ENCODE data around the gene TCF12.
A peak's percentile ranks its signal among the peaks of the same experiment; 100 is the strongest.

Gene TCF12

DNA sequence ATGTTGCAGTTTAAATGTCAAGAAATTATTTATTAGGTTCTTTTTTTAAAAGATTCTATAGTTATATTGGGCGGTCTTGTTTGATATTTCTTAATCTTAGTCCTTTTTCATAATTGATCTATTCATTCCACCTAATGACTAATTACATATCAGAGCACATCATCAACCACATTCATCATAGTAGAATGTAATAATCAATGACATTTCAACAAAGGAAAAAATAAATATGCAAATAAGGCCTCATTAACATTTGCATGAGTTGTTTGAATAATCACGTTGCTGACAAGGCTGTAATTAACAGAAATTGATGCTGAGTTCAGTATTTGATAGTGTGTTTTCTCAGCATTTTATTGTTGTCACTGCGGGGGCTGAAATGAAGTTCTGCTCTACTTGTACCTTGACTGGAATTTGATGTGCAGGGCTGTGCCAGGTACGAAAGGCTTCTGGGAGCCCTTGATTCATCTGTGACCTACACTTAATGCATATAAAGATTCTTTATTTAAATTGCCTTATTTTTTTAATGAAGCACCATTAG, 215.7 kb downstream of the TCF12 start:
- no peaks in the 10 kb centered on the region for H3K9me3 ChIP-seq (ENCODE audit: control insufficient read depth, low read length)
- peaks cover 28% of the 10 kb centered on the region for H3K4me1 ChIP-seq (ENCODE audit: control insufficient read depth, insufficient read depth, low read length)
- peak overlapping the region; percentile 65 for H3K27ac ChIP-seq (ENCODE audit: insufficient read depth, low read depth, low read length, poor library complexity, severe bottlenecking)
- no peaks in the 10 kb centered on the region for H3K27me3 ChIP-seq (ENCODE audit: control insufficient read depth, insufficient read depth, low read length, poor library complexity, severe bottlenecking)
- no peaks in the 10 kb centered on the region for H3K36me3 ChIP-seq (ENCODE audit: control insufficient read depth, insufficient read depth, low read length)
- H3K4me3 ChIP-seq (ENCODE audit: insufficient read depth, low read depth, low read length), result no peak overlapping the region
- WGBS, 2 experiments, result 67 to 68% methylated on average over 2 to 3 of the region's 4 CpGs

GRCh38 chr15:57134851-57135250, 216.4 kb downstream of the TCF12 start:
- H3K27ac ChIP-seq (ENCODE audit: insufficient read depth, low read depth, low read length, poor library complexity, severe bottlenecking), result no peak overlapping the region
- H3K4me3 ChIP-seq (ENCODE audit: insufficient read depth, low read depth, low read length), result no peak overlapping the region
- H3K4me1 ChIP-seq (ENCODE audit: control insufficient read depth, insufficient read depth, low read length), result peaks cover 28% of the 10 kb centered on the region

DNA sequence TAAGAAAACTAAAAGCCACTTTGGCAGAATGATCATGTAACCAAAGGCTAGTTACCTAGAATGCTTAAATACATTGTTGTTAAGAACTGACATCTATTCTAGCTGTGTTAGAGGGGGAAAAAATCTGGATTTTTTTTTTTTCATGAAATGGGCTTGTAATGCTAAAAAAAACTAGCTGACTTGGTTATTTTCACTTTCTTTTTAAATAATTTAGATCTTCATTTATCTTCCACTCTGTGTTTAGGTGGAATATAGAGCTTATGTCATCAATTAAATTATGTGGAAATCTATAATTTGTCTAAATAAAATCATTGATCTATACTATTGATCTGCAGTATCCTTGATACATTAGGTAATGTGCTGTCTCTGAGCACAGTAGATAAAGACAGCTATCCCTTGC, 217.4 kb downstream of the TCF12 start:
- Histone ChIP-seq H3K4me1 (ENCODE audit: control insufficient read depth, insufficient read depth, low read length) (peaks cover 28% of the 10 kb centered on the region), H3K4me3 (ENCODE audit: insufficient read depth, low read depth, low read length) (no peak overlapping the region), H3K36me3 (ENCODE audit: control insufficient read depth, insufficient read depth, low read length) (no peaks in the 10 kb centered on the region), H3K27ac (ENCODE audit: insufficient read depth, low read depth, low read length, poor library complexity, severe bottlenecking) (peak overlapping the region; percentile 10), H3K27me3 (ENCODE audit: control insufficient read depth, insufficient read depth, low read length, poor library complexity, severe bottlenecking) (no peaks in the 10 kb centered on the region), H3K9me3 (ENCODE audit: control insufficient read depth, low read length) (no peaks in the 10 kb centered on the region)

More at GRCh38 chr15:57134851-57135250, 216.4 kb downstream of the TCF12 start:
- Histone ChIP-seq H3K27me3 (ENCODE audit: control insufficient read depth, insufficient read depth, low read length, poor library complexity, severe bottlenecking) (no peaks in the 10 kb centered on the region), H3K9me3 (ENCODE audit: control insufficient read depth, low read length) (no peaks in the 10 kb centered on the region), H3K36me3 (ENCODE audit: control insufficient read depth, insufficient read depth, low read length) (no peaks in the 10 kb centered on the region)

DNA sequence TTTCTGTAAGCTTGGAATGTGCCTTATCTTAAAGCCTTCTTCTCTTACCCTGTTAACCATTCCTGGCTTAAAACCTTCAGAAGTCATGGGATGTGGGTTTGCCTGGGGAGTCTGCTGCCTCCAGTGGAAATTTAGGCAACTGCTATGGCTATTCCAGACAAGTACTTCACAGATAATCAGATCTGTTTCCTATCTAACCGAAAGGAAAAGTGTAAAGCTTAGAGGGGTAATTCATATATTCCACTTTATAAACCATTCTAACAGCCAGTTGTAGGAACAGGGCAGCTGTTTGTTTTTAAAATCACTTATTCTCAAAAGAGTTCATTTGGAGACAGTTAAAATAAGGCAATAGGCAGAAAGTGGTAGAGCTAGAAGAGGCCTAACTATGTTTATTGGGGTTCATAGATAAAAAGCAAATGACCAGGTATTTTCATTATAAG, 219.9 kb downstream of the TCF12 start:
- peak overlapping the region; percentile 37 for H3K27ac ChIP-seq (ENCODE audit: insufficient read depth, low read depth, low read length, poor library complexity, severe bottlenecking)
- no peaks in the 10 kb centered on the region for H3K36me3 ChIP-seq (ENCODE audit: control insufficient read depth, insufficient read depth, low read length)
- WGBS, 2 experiments, result no CpG with 5 or more reads among the region's 1 CpG
- H3K9me3 ChIP-seq (ENCODE audit: control insufficient read depth, low read length), result no peaks in the 10 kb centered on the region
- peaks cover 16% of the 10 kb centered on the region for H3K4me1 ChIP-seq (ENCODE audit: control insufficient read depth, insufficient read depth, low read length)
- H3K4me3 ChIP-seq (ENCODE audit: insufficient read depth, low read depth, low read length), result no peak overlapping the region
- H3K27me3 ChIP-seq (ENCODE audit: control insufficient read depth, insufficient read depth, low read length, poor library complexity, severe bottlenecking), result no peaks in the 10 kb centered on the region

DNA sequence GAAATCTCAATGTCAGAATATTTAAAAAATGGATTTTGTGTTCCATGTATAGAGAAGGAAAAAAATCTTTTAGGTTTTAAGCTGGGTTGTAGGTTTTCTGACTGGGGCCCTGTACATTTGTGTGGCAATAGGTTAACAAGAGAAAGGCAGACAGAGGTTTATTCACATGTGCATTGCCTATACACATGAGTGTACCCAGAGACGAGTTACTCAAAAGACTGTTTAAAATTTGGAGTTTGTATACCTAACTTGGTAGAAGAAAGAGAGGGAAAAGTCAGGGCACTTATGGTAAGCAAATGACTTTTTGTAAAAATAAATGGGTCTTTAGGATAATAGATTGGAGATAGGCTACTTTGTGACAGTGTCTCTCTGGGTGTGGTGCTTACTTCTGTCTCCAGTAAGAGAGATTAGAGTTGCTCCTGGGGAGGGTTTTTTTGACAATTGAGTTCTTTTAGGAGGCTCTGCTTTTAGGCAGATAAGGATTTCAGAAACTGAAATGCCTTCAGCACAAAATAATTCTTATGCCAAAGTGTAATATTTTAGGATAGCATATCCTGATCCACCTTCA, 225.2 kb downstream of the TCF12 start:
- Histone ChIP-seq H3K4me3 (ENCODE audit: insufficient read depth, low read depth, low read length) (no peak overlapping the region), H3K27me3 (ENCODE audit: control insufficient read depth, insufficient read depth, low read length, poor library complexity, severe bottlenecking) (no peaks in the 10 kb centered on the region), H3K4me1 (ENCODE audit: control insufficient read depth, insufficient read depth, low read length) (peaks cover 18% of the 10 kb centered on the region), H3K36me3 (ENCODE audit: control insufficient read depth, insufficient read depth, low read length) (no peaks in the 10 kb centered on the region), H3K9me3 (ENCODE audit: control insufficient read depth, low read length) (no peaks in the 10 kb centered on the region), H3K27ac (ENCODE audit: insufficient read depth, low read depth, low read length, poor library complexity, severe bottlenecking) (no peak overlapping the region)
- WGBS, 2 experiments, result 87 to 93% methylated on average over 1 of the region's 1 CpG

DNA sequence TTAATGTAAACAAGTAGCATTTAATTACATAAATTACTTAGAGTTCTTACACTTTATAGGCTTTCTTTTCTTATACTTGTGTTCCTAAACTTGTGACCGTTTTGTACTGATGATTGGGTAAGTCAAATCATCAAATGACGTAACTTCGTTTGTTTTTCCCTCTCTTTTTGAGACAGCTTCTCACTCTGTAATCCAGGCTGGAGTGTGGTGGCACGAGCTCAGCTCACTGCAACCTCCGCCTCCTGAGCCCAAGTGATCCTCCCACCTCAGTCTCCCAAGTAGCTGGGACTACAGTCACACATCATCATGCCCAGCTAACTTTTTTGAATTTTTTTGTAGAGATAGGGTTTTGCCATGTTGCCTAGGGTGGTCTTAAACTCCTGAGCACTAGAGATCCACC, 226.0 kb downstream of the TCF12 start:
- Histone ChIP-seq H3K4me3 (ENCODE audit: insufficient read depth, low read depth, low read length) (no peak overlapping the region), H3K36me3 (ENCODE audit: control insufficient read depth, insufficient read depth, low read length) (no peaks in the 10 kb centered on the region), H3K27me3 (ENCODE audit: control insufficient read depth, insufficient read depth, low read length, poor library complexity, severe bottlenecking) (no peaks in the 10 kb centered on the region), H3K4me1 (ENCODE audit: control insufficient read depth, insufficient read depth, low read length) (peaks cover 18% of the 10 kb centered on the region), H3K9me3 (ENCODE audit: control insufficient read depth, low read length) (no peaks in the 10 kb centered on the region), H3K27ac (ENCODE audit: insufficient read depth, low read depth, low read length, poor library complexity, severe bottlenecking) (no peak overlapping the region)
- WGBS, 2 experiments, result 81 to 86% methylated on average over 5 of the region's 5 CpGs

GRCh38 chr15:57146506-57147201, 228.2 kb downstream of the TCF12 start:
- Histone ChIP-seq H3K4me3 (ENCODE audit: insufficient read depth, low read depth, low read length) (no peak overlapping the region), H3K4me1 (ENCODE audit: control insufficient read depth, insufficient read depth, low read length) (peaks cover 18% of the 10 kb centered on the region), H3K27me3 (ENCODE audit: control insufficient read depth, insufficient read depth, low read length, poor library complexity, severe bottlenecking) (no peaks in the 10 kb centered on the region), H3K9me3 (ENCODE audit: control insufficient read depth, low read length) (no peaks in the 10 kb centered on the region), H3K36me3 (ENCODE audit: control insufficient read depth, insufficient read depth, low read length) (no peaks in the 10 kb centered on the region), H3K27ac (ENCODE audit: insufficient read depth, low read depth, low read length, poor library complexity, severe bottlenecking) (no peak overlapping the region)
- 63 to 65% methylated on average over 3 of the region's 4 CpGs for WGBS, 2 experiments

- Histone ChIP-seq H3K36me3 (ENCODE audit: control insufficient read depth, insufficient read depth, low read length) (peaks cover 4% of the 10 kb centered on the region), H3K4me3 (ENCODE audit: insufficient read depth, low read depth, low read length) (no peak overlapping the region), H3K9me3 (ENCODE audit: control insufficient read depth, low read length) (no peaks in the 10 kb centered on the region), H3K27ac (ENCODE audit: insufficient read depth, low read depth, low read length, poor library complexity, severe bottlenecking) (no peak overlapping the region), H3K4me1 (ENCODE audit: control insufficient read depth, insufficient read depth, low read length) (peaks cover 18% of the 10 kb centered on the region), H3K27me3 (ENCODE audit: control insufficient read depth, insufficient read depth, low read length, poor library complexity, severe bottlenecking) (no peaks in the 10 kb centered on the region)
- WGBS, 2 experiments, result 89 to 100% methylated on average over 1 of the region's 1 CpG
Measured at GRCh38 chr15:57147621-57148020, 229.2 kb downstream of the TCF12 start.

GRCh38 chr15:57148262-57148661, 229.8 kb downstream of the TCF12 start:
- no peak overlapping the region for H3K4me3 ChIP-seq (ENCODE audit: insufficient read depth, low read depth, low read length)

DNA sequence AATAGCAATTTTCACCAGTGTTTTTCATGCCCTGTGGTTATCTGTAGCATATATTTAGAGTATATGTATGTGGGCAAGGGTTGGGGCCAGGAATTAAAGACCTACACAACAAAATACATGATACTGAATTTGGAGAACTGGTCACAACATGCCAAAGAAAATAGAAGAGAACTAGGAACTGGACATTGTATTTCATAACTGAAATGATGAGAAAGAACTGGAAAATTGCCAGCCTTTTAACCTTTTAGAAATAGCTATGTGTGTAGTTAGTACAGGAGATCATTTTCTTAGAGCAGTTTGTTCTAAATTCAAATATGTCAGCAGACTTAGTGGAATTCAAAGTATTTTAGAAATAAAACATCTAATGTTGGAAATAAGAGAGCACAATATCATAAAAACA, 230.8 kb downstream of the TCF12 start:
- Histone ChIP-seq H3K36me3 (ENCODE audit: control insufficient read depth, insufficient read depth, low read length) (peaks cover 4% of the 10 kb centered on the region), H3K4me3 (ENCODE audit: insufficient read depth, low read depth, low read length) (no peak overlapping the region), H3K27ac (ENCODE audit: insufficient read depth, low read depth, low read length, poor library complexity, severe bottlenecking) (no peak overlapping the region), H3K27me3 (ENCODE audit: control insufficient read depth, insufficient read depth, low read length, poor library complexity, severe bottlenecking) (no peaks in the 10 kb centered on the region), H3K4me1 (ENCODE audit: control insufficient read depth, insufficient read depth, low read length) (peaks cover 12% of the 10 kb centered on the region), H3K9me3 (ENCODE audit: control insufficient read depth, low read length) (no peaks in the 10 kb centered on the region)

More at GRCh38 chr15:57148262-57148661, 229.8 kb downstream of the TCF12 start:
- Histone ChIP-seq H3K36me3 (ENCODE audit: control insufficient read depth, insufficient read depth, low read length) (peaks cover 4% of the 10 kb centered on the region), H3K27me3 (ENCODE audit: control insufficient read depth, insufficient read depth, low read length, poor library complexity, severe bottlenecking) (no peaks in the 10 kb centered on the region), H3K9me3 (ENCODE audit: control insufficient read depth, low read length) (no peaks in the 10 kb centered on the region), H3K27ac (ENCODE audit: insufficient read depth, low read depth, low read length, poor library complexity, severe bottlenecking) (no peak overlapping the region), H3K4me1 (ENCODE audit: control insufficient read depth, insufficient read depth, low read length) (peaks cover 18% of the 10 kb centered on the region)
